ENCODE measurements around the gene PLA2G4E. TPM values are rescaled to one million over a fixed set of nuclear protein-coding genes. Genes with fewer than 3 reads are reported as not detected.

The PLA2G4E gene
- total and polyA plus RNA-seq, 9 of the 15 experiments (the other 6 are each of a cell fraction or from before 2014, with no cell fraction given) = 0.03 TPM; not detected in 8

- 6% methylated on average over 5 of the region's 5 CpGs for WGBS (ENCODE audit: insufficient coverage, low coverage, missing lambda C conversion rate)
- H3K9ac ChIP-seq (ENCODE audit: insufficient read depth in 1 of 2, low read depth in 2 of 2, low read length in 2 of 2) = no peak overlapping the region
- H3K27me3 ChIP-seq (ENCODE audit: control insufficient read depth in 2 of 2, insufficient read depth in 2 of 2, low read length in 2 of 2) = peaks cover 19 to 43% of the 10 kb centered on the region in 2 experiments; a peak in 4 of 5 replicates
- ChIA-PET CTCF (ENCODE audit: low intra/inter-chr PET ratio) (no interaction called here), POLR2A (interaction anchor here (0.5 to 1.6 kb wide), 4 partner anchors 11 to 264 kb away, joined by 3 to 4 read pairs (median 3); no protein-coding TSS in a partner anchor)
- no peaks in the 10 kb centered on the region for H3K36me3 ChIP-seq (ENCODE audit: control insufficient read depth, insufficient read depth, low read length)
- no peak for TF ChIP-seq ZNF12 (CRISPR knock-in tag; IDR thresholded peaks at IDR 0.05)
- no peak overlapping the region for H3K27ac ChIP-seq (ENCODE audit: extremely low read depth, low read depth, low read length)
- H3K4me3 ChIP-seq = no peak overlapping the region
- H3K9me1 ChIP-seq (ENCODE audit: control insufficient read depth, insufficient read depth, low read length) = no peaks in the 10 kb centered on the region
- no peak overlapping the region for H2AFZ ChIP-seq (ENCODE audit: low read depth, low read length)
- H3K4me2 ChIP-seq (ENCODE audit: insufficient read depth, low read length) = no peak overlapping the region
- in situ Hi-C loops (cut with MboI) = no loop called here
- H3K79me2 ChIP-seq (ENCODE audit: control insufficient read depth, insufficient read depth, low read length) = no peaks in the 10 kb centered on the region
- H4K20me1 ChIP-seq (replicated peaks; ENCODE audit: control insufficient read depth, insufficient read depth, low read length) = no peaks in the 10 kb centered on the region; the same call in 1 of the 2 replicates
- no peak for DNase-seq (ENCODE audit: extremely low read depth in 1 of 4, low spot score in 3 of 4)
- no TSS peak for BruUV-seq (replicated peaks)
- peaks cover 0 to 7% of the 10 kb centered on the region in 2 experiments; a peak in 4 of 5 replicates for H3K4me1 ChIP-seq (replicated peaks in 1 of 2; ENCODE audit: control insufficient read depth in 2 of 2, insufficient read depth in 2 of 2, low read length in 2 of 2)
- intact Hi-C loops (cut with micrococcal nuclease) = no loop called here
- no peak for ATAC-seq
- no peak for FAIRE-seq
- no peaks in the 10 kb centered on the region for H3K9me3 ChIP-seq (replicated peaks; ENCODE audit: control insufficient read depth, insufficient read depth, low read depth, low read length)
These were observed 22.0 kb upstream of the PLA2G4E start for GRCh38 chr15:42042602-42043400.

- CTCF ChIA-PET (ENCODE audit: low intra/inter-chr PET ratio) = no interaction called here
- TF ChIP-seq GATA2 (CRISPR knock-in tag; IDR thresholded peaks at IDR 0.05) = no peak
- no peak for TF ChIP-seq CXXC5 (CRISPR knock-in tag; IDR thresholded peaks at IDR 0.05)
- TF ChIP-seq HMGN3 (IDR thresholded peaks at IDR 0.05; ENCODE audit: borderline replicate concordance, extremely low read depth, insufficient read length, low read depth, low read length) = no peak
- TF ChIP-seq ZNF699 (CRISPR knock-in tag; IDR thresholded peaks at IDR 0.05; ENCODE audit: insufficient replicate concordance) = no peak
- no peak for TF ChIP-seq NELFE (IDR thresholded peaks at IDR 0.05; ENCODE audit: insufficient read depth, insufficient read length)
- no peak for TF ChIP-seq RERE (CRISPR knock-in tag; IDR thresholded peaks at IDR 0.05; ENCODE audit: borderline replicate concordance)
- no peak for TF ChIP-seq ZNF146 (CRISPR knock-in tag; IDR thresholded peaks at IDR 0.05; ENCODE audit: unreplicated experiment)
These were observed 17.6 kb upstream of the PLA2G4E start for GRCh38 chr15:42038401-42038800.

More at GRCh38 chr15:42038401-42038800, 17.6 kb upstream of the PLA2G4E start:
- Histone ChIP-seq H3K4me1 (replicated peaks in 1 of 2; ENCODE audit: control insufficient read depth in 2 of 2, insufficient read depth in 2 of 2, low read length in 2 of 2) (peaks cover 0 to 11% of the 10 kb centered on the region in 2 experiments; a peak in 1 of 5 replicates), H3K27ac (ENCODE audit: extremely low read depth, low read depth, low read length) (no peak overlapping the region), H3K4me3 (no peak overlapping the region), H3K9me3 (replicated peaks; ENCODE audit: control insufficient read depth, insufficient read depth, low read depth, low read length) (no peaks in the 10 kb centered on the region), H3K36me3 (ENCODE audit: control insufficient read depth, insufficient read depth, low read length) (no peaks in the 10 kb centered on the region), H3K4me2 (ENCODE audit: insufficient read depth, low read length) (no peak overlapping the region), H3K9ac (ENCODE audit: insufficient read depth in 1 of 2, low read depth in 2 of 2, low read length in 2 of 2) (no peak overlapping the region), H4K20me1 (replicated peaks; ENCODE audit: control insufficient read depth, insufficient read depth, low read length) (no peaks in the 10 kb centered on the region; the same call in 1 of the 2 replicates), H3K27me3 (ENCODE audit: control insufficient read depth in 2 of 2, insufficient read depth in 2 of 2, low read length in 2 of 2) (peaks cover 32 to 48% of the 10 kb centered on the region in 2 experiments; a peak in 3 of 5 replicates), H2AFZ (ENCODE audit: low read depth, low read length) (no peak overlapping the region), H3K79me2 (ENCODE audit: control insufficient read depth, insufficient read depth, low read length) (no peaks in the 10 kb centered on the region), H3K9me1 (ENCODE audit: control insufficient read depth, insufficient read depth, low read length) (no peaks in the 10 kb centered on the region)
- 5% methylated on average over 6 of the region's 6 CpGs for WGBS (ENCODE audit: insufficient coverage, low coverage, missing lambda C conversion rate)
- POLR2A ChIA-PET = no interaction called here
- no TSS peak for BruUV-seq (replicated peaks)
- FAIRE-seq = no peak
- intact Hi-C loops (cut with micrococcal nuclease) (no loop called here), in situ Hi-C loops (cut with MboI) (no loop called here)
- no peak for DNase-seq (ENCODE audit: extremely low read depth in 1 of 4, low spot score in 3 of 4)
- ATAC-seq = no peak
